Activated naive CD4-positive, alpha-beta T cell (primary cell): ENCODE measurements around the gene MOB1B.
A peak's percentile ranks its signal among the peaks of the same experiment; 100 is the strongest.
"Not testable (repeated sequence)": the region's sequence is repeated elsewhere in the genome, so short reads cannot be mapped to it uniquely, and the experiment has no call there.

Source experiments
- DNase-seq, 4 experiments: peaks; one replicate each; lab custom pipeline; 2025; lab: John Stamatoyannopoulos, UW

The MOB1B gene

DNA sequence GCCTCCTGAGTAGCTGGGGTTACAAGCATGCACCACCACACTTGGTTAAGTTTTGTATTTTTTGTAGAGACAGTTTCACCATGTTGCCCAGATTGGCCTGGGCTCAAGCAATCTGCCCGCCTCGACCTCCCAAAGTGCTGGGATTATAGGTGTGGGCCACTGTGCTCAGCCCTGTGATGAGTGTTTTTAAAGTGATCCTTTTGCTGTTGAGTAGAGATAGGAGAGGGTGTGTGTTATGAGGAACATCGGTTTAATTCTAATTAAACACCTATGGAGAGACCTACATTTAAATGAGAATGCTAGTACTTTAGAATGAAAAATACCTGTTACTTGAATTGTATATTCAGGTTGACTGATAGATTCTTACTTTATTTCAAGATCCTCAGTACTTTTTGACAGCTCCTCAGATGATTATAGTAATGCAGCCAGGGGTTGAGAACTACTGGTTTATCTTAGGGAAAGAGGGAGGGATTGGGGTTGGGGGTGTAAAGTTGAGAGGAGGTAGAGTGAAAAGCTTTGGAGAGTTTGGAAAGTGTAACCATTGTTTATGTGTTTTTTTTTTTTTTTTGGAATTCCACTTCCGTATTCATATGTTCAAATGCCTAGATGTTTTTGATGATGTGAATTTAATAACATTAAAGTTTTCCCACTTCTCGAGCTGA lies 54.5 kb downstream of the MOB1B start:
- DNase-seq: no peak

DNA sequence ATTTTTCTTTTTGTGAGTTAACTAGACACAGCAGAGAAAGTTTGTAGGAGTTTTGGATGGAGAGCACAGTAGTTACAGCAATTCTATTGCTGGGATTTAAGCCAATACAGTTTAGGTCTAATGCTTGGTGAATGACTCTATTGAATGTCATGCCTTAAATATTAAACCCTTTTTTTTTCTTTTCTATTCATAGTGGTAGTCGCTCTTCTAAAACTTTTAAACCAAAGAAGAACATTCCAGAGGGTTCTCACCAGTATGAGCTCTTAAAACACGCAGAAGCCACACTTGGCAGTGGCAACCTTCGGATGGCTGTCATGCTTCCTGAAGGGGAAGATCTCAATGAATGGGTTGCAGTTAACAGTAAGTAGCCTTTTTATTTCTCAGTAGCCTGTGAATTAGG lies 56.5 kb downstream of the MOB1B start:
- no peak for DNase-seq

DNA sequence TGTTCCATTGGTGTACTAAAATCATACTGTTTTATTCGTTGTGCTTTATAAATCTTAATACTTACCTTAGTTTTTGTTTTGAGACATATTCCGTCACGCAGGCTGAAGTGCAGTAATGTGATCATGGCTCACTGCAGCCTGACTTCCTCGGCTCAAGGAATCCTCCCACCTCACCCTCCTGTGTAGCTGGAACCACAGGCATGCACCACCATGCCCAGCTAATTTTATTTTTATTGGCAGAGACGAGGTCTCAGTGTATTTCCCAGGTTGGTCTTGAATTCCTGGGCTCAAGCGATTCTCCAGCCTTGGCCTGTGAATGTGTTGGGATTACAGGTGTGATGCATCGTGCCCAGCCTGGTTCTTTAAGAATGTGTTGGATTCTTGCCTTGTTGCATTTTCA lies 66.9 kb downstream of the MOB1B start:
- no peak for DNase-seq

- no peak for DNase-seq
Measured at GRCh38 chr4:70976252-70976651, 74.1 kb downstream of the MOB1B start.

DNA sequence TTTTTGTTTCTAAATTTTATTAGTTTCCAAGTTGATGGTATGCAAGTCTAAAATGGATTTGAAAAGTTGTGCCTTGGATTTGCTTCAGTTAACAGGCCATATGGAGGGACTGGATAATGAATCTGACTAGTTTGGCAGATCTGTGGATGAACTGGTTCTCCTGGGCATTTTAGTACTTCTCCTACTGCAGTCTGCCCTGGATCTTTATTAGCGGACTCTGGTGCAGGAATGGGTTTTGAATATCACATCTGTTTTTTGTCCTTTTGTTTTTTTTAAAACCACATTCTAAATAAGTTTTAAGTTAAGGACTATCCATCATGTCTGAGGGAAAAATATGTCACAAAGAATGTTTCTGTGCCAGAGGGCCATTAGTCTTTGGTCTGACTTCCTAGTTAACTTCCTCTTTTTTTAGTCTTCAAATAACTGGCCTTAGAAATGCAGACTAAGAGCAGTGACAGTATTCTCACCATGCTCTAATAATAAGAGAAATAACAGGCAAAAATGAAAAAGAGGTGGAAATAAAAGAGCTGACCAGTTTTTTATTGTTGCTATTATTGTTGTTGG lies 77.4 kb downstream of the MOB1B start:
- no peak for DNase-seq

DNA sequence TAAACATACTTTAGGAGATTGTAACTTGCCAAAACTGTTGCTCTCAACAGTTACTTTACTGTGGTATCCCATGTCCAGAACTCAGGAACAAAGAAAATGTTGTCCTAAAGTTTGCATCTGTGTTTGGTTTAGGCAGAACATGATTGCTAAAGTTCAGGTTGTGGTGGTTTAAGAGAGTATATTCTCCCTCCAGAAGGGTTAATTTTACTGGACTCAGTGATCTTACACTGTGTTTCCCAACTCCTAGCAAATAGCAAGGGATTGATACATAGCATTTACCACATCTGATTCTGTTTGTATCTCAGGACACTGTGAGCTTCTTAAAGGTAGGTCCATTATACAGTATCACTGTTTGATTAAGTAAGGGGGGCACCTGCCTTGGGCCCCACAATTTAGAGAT lies 78.0 kb downstream of the MOB1B start:
- DNase-seq: no peak

GRCh38 chr4:70984106-70984505 lies 81.9 kb downstream of the MOB1B start:
- no peak for DNase-seq

- DNase-seq: no peak
Measured at GRCh38 chr4:70984589-70984988, 82.4 kb downstream of the MOB1B start.

GRCh38 chr4:70991596-70991995 lies 89.4 kb downstream of the MOB1B start:
- no peak for DNase-seq

DNA sequence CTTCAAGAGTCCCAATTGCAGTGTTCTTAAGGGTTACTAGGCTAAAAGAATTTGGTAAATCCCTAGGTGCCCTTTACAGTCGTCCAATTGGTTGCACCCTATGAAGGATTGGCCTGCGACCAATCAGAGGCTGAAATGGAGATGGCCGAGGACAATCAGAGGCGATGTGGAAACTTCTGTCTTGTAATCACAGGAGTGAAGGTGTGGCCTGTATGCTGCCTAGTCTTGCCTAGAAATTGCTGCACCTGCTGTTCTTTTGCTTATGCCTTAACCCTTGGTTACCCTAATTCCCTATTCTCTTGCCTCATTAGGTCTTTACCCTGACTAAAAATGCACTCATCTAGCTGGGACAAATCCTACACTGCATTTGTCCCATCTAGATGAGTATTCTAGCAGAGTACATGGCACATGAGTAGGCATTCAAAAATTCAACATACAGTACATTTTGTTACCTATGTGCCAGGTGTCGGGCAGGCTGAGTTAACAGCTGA lies 90.3 kb downstream of the MOB1B start:
- DNase-seq: no peak

GRCh38 chr4:70993181-70994068 lies 91.3 kb downstream of the MOB1B start, which contains the start of gene DCK:
DCK (plus strand) TSS chr4:70993649; CDS start chr4:70993836, 187 bp downstream.
- DNase-seq: peak; percentile 57 to 77 (median 64)

DNA sequence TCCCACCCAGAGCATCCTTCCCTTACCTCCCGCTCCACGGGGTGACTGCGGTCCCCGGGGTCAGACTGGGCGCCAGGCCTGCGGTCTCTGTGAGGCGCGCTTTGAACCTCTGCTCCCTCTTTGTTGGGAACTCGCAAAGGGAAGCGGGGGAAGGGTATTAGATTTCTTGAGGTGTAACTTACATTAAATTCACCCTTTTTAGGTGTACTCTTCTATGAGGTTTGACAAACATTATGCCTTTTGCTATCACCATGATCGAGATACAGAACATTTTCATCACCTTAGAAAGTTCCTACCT lies 91.8 kb downstream of the MOB1B start:
- DNase-seq: no peak

GRCh38 chr4:70994387-70995099 lies 92.4 kb downstream of the MOB1B start:
- no peak for DNase-seq

DNA sequence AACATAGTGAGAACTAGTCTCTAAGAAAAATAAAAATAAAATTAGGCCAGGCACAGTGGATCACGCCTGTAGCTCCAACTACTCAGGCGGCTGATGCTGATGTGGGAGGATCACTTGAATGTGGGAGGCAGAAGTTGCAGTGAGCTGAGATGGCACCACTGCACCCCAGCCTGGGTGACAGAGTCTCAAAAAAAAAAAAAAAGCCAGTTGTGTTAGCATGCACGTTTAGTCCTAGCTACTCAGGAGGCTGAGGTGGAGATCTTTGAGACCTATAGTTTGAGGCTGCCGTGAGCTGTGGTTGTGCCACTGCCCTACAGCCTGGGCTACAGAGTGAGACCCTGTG lies 93.8 kb downstream of the MOB1B start:
- no peak for DNase-seq

GRCh38 chr4:70997036-70997435 lies 94.9 kb downstream of the MOB1B start:
- DNase-seq: no peak

DNA sequence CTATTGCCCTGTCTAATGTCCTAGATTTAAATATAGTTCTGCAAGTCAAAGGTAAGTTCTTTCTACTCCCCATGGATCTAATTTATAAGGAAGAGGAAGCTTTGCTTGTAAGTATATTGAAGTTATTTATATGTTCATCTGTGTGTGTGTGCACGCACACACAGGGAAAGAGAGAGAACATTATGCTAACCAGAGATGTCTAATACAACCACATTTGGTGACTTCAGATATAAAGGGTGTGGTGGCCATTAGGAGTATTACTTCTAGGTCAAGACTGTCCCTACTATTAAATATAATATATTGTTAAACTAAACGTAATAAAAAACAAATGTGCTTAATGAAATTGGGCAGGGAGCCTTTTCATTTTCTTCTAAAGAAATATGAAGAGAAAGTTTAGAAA lies 95.4 kb downstream of the MOB1B start:
- no peak for DNase-seq

DNA sequence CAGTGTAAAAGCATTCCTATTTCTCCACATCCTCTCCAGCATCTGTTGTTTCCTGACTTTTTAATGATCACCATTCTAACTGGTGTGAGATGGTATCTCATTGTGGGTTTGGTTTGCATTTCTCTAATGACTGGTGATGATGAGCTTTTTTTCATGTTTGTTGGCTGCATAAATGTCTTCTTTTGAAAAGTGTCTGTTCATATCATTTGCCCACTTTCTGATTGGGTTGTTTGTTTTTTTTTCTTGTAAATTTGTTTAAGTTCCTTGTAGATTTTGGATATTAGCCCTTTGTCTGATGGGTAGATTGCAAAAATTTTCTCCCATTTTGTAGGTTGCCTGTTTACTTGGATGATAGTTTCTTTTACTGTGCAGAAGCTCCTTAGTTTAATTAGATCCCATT lies 97.5 kb downstream of the MOB1B start:
- DNase-seq: not testable (repeated sequence)

DNA sequence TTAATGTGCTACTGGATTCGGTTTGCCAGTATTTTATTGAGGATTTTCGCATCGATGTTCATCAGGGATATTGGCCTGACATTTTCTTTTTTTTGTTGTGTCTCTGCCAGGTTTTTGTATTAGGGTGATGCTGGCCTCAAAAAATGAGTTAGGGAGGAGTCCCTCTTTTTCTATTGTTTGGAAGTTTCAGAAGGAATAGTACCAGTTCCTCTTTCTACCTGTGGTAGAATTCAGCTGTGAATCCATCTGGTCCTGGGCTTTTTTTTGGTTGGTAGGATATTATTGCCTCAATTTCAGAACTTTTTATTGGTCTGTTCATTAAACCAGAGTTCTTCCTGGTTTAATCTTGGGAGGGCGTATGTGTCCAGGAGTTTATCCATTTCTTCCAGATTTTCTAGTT lies 99.2 kb downstream of the MOB1B start:
- not testable (repeated sequence) for DNase-seq

- peak in 2 of 4 experiments; percentile 16 to 38 for DNase-seq
Measured at GRCh38 chr4:71004281-71004851, 102.2 kb downstream of the MOB1B start.

DNA sequence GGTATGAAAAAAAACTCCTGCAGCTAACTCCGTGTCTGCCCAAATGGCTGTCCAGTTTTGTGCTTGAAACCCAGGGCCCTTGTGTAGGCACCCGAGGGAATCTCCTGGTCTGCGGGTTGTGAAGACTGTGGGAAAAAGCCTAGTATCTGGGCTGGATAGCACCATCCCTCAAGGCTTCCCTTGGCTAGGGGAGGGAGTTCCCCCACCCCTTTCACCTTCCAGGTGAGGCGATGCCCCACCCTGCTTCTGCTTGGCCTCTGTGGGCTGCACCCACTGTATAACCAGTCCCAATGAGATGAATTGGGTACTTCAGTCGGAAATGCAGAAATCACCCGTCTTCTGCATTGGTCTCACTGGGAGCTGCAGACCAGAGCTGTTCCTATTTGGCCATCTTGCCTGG lies 102.9 kb downstream of the MOB1B start:
- DNase-seq: not testable (repeated sequence)

DNA sequence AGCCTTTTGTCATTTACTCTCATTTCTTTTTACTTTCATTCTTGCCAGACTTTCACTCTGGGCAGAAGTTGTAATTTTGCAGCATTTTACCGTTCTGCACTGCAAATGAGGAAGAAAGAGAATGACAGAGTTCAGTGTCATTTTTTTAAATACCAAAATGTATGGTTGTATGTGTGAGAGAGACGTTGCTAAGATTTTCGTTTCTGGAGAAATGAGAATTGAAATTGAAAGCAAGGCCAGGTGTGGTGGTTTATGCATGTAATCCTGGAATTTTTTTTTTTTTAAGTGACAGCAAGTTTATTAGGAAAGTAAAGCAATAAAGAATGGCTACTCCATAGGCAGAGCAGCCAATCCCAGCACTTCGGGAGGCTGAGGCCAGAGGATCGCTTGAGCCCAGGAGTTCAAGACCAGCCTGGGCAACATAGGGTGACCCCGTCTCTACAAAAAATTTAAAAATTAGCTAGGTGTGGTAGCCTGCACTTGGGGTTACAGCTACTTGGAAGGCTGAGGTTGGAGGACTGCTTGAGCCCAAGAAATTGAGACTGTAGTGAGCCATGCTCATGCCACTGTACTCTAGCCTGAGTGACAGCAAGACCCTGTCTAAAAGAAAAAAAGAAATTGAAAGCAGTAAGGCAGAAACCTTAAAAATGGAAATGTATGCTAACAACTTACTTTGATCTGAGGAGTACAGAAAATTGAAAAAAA lies 104.2 kb downstream of the MOB1B start:
- DNase-seq: no peak

DNA sequence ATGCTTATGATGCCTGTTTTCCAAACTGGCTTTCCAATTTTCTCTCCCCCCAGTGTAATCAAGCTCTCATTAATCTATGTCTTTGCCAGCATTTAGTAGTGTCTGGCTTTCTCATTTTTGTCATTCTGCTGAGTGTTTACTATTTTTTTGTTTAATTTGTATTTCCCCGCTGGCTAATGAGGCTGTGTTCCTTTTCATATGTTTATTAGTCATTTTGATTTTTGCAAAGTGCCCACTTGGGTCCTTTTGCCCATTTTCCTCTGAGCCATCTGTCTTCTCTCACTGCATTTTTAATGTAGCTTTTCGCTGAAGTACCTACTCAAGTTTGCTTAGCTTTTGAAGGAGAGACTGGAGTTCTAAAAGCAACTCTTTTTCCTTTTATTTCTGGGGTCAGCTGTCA lies 106.0 kb downstream of the MOB1B start:
- no peak for DNase-seq
